DOHH2 (cell line): Measurements from ENCODE around the gene PDE4D.

Source experiments
- H3F3A ChIP-seq: fragments of 200-600 bp; sonication (generic), shearing (Covaris generic); 2 replicates; pipeline ENCODE4 v1.6.0; 2016; ENCODE audit warnings: antibody characterized with exemption, mild to moderate bottlenecking; ENCODE audit not compliant: control insufficient read depth, insufficient read depth
- H3K27ac ChIP-seq: fragments of 200-600 bp; sonication (generic); 2 replicates; pipeline ENCODE4 v1.5.1; 2014; ENCODE audit warnings: low read depth, mild to moderate bottlenecking, low read length, moderate library complexity
- H3K27me3 ChIP-seq: fragments of 200-600 bp; sonication (generic); 2 replicates; pipeline ENCODE4 v1.6.1; 2014; ENCODE audit warnings: mild to moderate bottlenecking, low read length, mixed read lengths; ENCODE audit not compliant: control insufficient read depth
- H3K36me3 ChIP-seq: fragments of 200-600 bp; sonication (generic); 2 replicates; pipeline ENCODE4 v1.6.1; 2014; ENCODE audit warnings: mild to moderate bottlenecking, low read length, moderate library complexity, mixed read lengths; ENCODE audit not compliant: control insufficient read depth
- H3K4me1 ChIP-seq: fragments of 200-600 bp; sonication (generic); 2 replicates; pipeline ENCODE4 v1.6.1; 2014; ENCODE audit warnings: mild to moderate bottlenecking, low read length, mixed read lengths; ENCODE audit not compliant: control insufficient read depth
- H3K4me2 ChIP-seq: fragments of 200-600 bp; sonication (generic); 2 replicates; pipeline ENCODE4 v1.6.0; 2014; ENCODE audit warnings: mild to moderate bottlenecking, low read length, moderate library complexity
- H3K4me3 ChIP-seq: fragments of 200-600 bp; sonication (generic); 2 replicates; pipeline ENCODE4 v1.5.1; 2014; ENCODE audit warnings: mild to moderate bottlenecking, low read length, mixed read lengths
- H3K79me2 ChIP-seq: fragments of 200-600 bp; sonication (generic); 2 replicates; pipeline ENCODE4 v1.6.1; 2014; ENCODE audit warnings: mild to moderate bottlenecking, low read length, mixed read lengths; ENCODE audit not compliant: control insufficient read depth
- H3K9me2 ChIP-seq: fragments of 200-600 bp; sonication (generic); replicated peaks from 2 replicates; pipeline ENCODE4 v1.6.1; 2014; ENCODE audit warnings: mild to moderate bottlenecking, low read length, mixed read lengths; ENCODE audit not compliant: control insufficient read depth
- H3K9me3 ChIP-seq: fragments of 200-600 bp; sonication (generic); 2 replicates; pipeline ENCODE4 v1.6.1; 2014; ENCODE audit warnings: antibody characterized with exemption, low read length, mixed read lengths; ENCODE audit not compliant: control insufficient read depth, insufficient read depth
- H4K20me1 ChIP-seq: fragments of 200-600 bp; sonication (generic); 2 replicates; pipeline ENCODE4 v1.6.0; 2014; ENCODE audit warnings: low read depth, mild to moderate bottlenecking, antibody characterized with exemption, low read length, moderate library complexity; ENCODE audit not compliant: control insufficient read depth, insufficient read depth
- CTCF ChIP-seq: fragments of 200-600 bp; sonication (generic); IDR thresholded peaks from one replicate; pipeline ENCODE4 v1.5.1; 2014; ENCODE audit warnings: antibody characterized with exemption, mild to moderate bottlenecking, low read depth, low read length; ENCODE audit not compliant: poor library complexity, severe bottlenecking
- EZH2phosphoT487 ChIP-seq: fragments of 200-600 bp; sonication (generic); IDR thresholded peaks from 2 replicates; pipeline ENCODE4 v1.6.1; 2017; ENCODE audit warnings: borderline replicate concordance, mild to moderate bottlenecking, antibody characterized with exemption, low read length, moderate library complexity, mixed read lengths

The PDE4D gene

GRCh38 chr5:59587489-59588337 is 305.8 kb downstream of the PDE4D start:
- TF ChIP-seq CTCF (no peak), EZH2phosphoT487 (no peak)
- no peak overlapping the region for H3K27ac ChIP-seq
- no peaks in the 10 kb centered on the region for H3K9me2 ChIP-seq
- H3K79me2 ChIP-seq: no peaks in the 10 kb centered on the region
- no peaks in the 10 kb centered on the region for H3K9me3 ChIP-seq
- H3K4me1 ChIP-seq: no peaks in the 10 kb centered on the region
- no peak overlapping the region for H3K4me2 ChIP-seq
- no peak overlapping the region for H3K4me3 ChIP-seq
- no peaks in the 10 kb centered on the region for H3K36me3 ChIP-seq
- H3F3A ChIP-seq: no peaks in the 10 kb centered on the region
- no peaks in the 10 kb centered on the region for H3K27me3 ChIP-seq
- no peaks in the 10 kb centered on the region for H4K20me1 ChIP-seq

GRCh38 chr5:59586841-59587240 is 306.7 kb downstream of the PDE4D start:
- H3K4me1 ChIP-seq: no peaks in the 10 kb centered on the region
- H3K4me2 ChIP-seq: no peak overlapping the region
- no peaks in the 10 kb centered on the region for H4K20me1 ChIP-seq
- H3K27me3 ChIP-seq: no peaks in the 10 kb centered on the region
- H3K9me2 ChIP-seq: no peaks in the 10 kb centered on the region
- H3K27ac ChIP-seq: no peak overlapping the region
- no peaks in the 10 kb centered on the region for H3F3A ChIP-seq
- TF ChIP-seq EZH2phosphoT487 (no peak), CTCF (no peak)
- no peaks in the 10 kb centered on the region for H3K9me3 ChIP-seq
- H3K4me3 ChIP-seq: no peak overlapping the region
- H3K79me2 ChIP-seq: no peaks in the 10 kb centered on the region
- no peaks in the 10 kb centered on the region for H3K36me3 ChIP-seq

GRCh38 chr5:59584858-59585846 is 308.4 kb downstream of the PDE4D start:
- H3K4me1 ChIP-seq: no peaks in the 10 kb centered on the region
- H3K4me2 ChIP-seq: no peak overlapping the region
- H3K9me2 ChIP-seq: no peaks in the 10 kb centered on the region
- no peak overlapping the region for H3K4me3 ChIP-seq
- TF ChIP-seq EZH2phosphoT487 (no peak), CTCF (no peak)
- H4K20me1 ChIP-seq: no peaks in the 10 kb centered on the region
- no peak overlapping the region for H3K27ac ChIP-seq
- H3K27me3 ChIP-seq: no peaks in the 10 kb centered on the region
- no peaks in the 10 kb centered on the region for H3K79me2 ChIP-seq
- no peaks in the 10 kb centered on the region for H3K9me3 ChIP-seq
- H3F3A ChIP-seq: no peaks in the 10 kb centered on the region
- no peaks in the 10 kb centered on the region for H3K36me3 ChIP-seq
